ENCODE data around the gene PLEKHF1.

DNA sequence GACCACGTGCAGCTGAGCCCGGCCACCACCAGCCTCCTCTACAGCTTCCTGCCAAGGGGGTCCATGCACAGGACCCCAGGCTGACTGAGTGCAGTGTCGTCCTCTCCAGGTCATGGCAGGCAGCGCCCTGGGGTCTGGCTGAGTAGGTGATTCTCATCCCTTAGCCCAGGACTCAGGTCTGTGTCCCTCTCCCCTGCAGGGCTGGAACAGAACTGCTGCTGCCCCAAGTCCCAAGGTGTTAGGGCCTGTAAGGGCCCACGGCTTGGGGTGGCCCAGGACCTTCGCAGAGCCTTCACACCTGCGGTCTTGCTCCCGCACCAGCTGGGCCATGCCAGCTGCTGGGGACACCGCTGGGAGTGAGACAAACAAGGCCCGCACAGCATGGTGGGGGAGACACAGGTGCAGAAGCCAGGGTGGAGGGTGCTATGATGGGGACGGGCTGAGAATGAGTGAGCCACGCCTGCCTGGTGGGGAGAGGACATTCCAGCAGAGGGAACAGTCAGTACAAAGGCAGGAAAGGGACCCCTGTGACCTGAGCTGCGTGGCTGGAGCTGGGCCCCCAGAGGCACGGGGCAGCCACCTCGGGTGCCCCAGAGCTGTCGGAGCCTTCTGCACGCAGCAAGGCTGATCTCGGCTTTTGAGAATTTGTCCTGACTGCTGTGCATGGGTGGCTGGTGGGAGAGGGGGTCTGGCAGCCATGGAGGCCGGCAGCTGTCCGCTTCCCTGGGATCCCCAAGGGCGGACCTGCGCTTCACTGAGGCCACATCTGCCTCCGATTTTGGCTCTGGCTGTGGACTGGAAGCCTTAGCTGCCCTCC lies 11.9 kb downstream of the PLEKHF1 start:
- TF ChIP-seq EP300 (IDR thresholded peaks at IDR 0.05; ENCODE audit: low read depth) (no peak), POLR2A (IDR thresholded peaks at IDR 0.05) (no peak), POLR2AphosphoS5 (IDR thresholded peaks at IDR 0.05) (no peak)
- TF ChIP-seq, protein P1, sequence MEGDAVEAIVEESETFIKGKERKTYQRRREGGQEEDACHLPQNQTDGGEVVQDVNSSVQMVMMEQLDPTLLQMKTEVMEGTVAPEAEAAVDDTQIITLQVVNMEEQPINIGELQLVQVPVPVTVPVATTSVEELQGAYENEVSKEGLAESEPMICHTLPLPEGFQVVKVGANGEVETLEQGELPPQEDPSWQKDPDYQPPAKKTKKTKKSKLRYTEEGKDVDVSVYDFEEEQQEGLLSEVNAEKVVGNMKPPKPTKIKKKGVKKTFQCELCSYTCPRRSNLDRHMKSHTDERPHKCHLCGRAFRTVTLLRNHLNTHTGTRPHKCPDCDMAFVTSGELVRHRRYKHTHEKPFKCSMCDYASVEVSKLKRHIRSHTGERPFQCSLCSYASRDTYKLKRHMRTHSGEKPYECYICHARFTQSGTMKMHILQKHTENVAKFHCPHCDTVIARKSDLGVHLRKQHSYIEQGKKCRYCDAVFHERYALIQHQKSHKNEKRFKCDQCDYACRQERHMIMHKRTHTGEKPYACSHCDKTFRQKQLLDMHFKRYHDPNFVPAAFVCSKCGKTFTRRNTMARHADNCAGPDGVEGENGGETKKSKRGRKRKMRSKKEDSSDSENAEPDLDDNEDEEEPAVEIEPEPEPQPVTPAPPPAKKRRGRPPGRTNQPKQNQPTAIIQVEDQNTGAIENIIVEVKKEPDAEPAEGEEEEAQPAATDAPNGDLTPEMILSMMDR (IDR thresholded peaks at IDR 0.05): no peak
